ENCODE measurements around the gene UNC79. TPM values are rescaled to one million over a fixed set of nuclear protein-coding genes. Genes with fewer than 3 reads are reported as not detected.

UNC79 gene
- total RNA-seq, 4 donors from 2014 or later = not detected

- Histone ChIP-seq H3K27ac (no peak overlapping the region), H3K4me1 (no peaks in the 10 kb centered on the region), H3K4me3 (no peak overlapping the region), H3K9me3 (no peaks in the 10 kb centered on the region), H3K27me3 (no peaks in the 10 kb centered on the region), H3K36me3 (no peaks in the 10 kb centered on the region)
- peak in 1 of 3 donors; percentile 31 for DNase-seq
- TF ChIP-seq CTCF (IDR thresholded peaks at IDR 0.05) = no peak
- no peak for TF ChIP-seq POLR2A (IDR thresholded peaks at IDR 0.05)
Observed at GRCh38 chr14:93734086-93734822, 303.5 kb downstream of the UNC79 start.

GRCh38 chr14:93735206-93735605 is 304.5 kb downstream of the UNC79 start:
- peak in 1 of 3 donors; percentile 13 for DNase-seq
- no peaks in the 10 kb centered on the region for H3K27me3 ChIP-seq
- no peaks in the 10 kb centered on the region for H3K4me1 ChIP-seq
- H3K9me3 ChIP-seq = no peaks in the 10 kb centered on the region
- TF ChIP-seq CTCF (IDR thresholded peaks at IDR 0.05) (no peak), POLR2A (IDR thresholded peaks at IDR 0.05) (no peak)
- H3K4me3 ChIP-seq = no peak overlapping the region
- no peaks in the 10 kb centered on the region for H3K36me3 ChIP-seq
- no peak overlapping the region for H3K27ac ChIP-seq

GRCh38 chr14:93736378-93737014 is 305.8 kb downstream of the UNC79 start:
- Histone ChIP-seq H3K36me3 (no peaks in the 10 kb centered on the region), H3K4me1 (no peaks in the 10 kb centered on the region), H3K27me3 (no peaks in the 10 kb centered on the region), H3K27ac (no peak overlapping the region), H3K9me3 (no peaks in the 10 kb centered on the region), H3K4me3 (no peak overlapping the region)
- no peak for DNase-seq
- TF ChIP-seq POLR2A (IDR thresholded peaks at IDR 0.05) = no peak
- no peak for TF ChIP-seq CTCF (IDR thresholded peaks at IDR 0.05)

GRCh38 chr14:93737634-93738033 is 306.9 kb downstream of the UNC79 start:
- H3K4me3 ChIP-seq = no peak overlapping the region
- no peak for DNase-seq
- TF ChIP-seq CTCF (IDR thresholded peaks at IDR 0.05) (no peak), POLR2A (IDR thresholded peaks at IDR 0.05) (no peak)
- no peaks in the 10 kb centered on the region for H3K27me3 ChIP-seq
- no peaks in the 10 kb centered on the region for H3K4me1 ChIP-seq
- H3K9me3 ChIP-seq = no peaks in the 10 kb centered on the region
- H3K36me3 ChIP-seq = no peaks in the 10 kb centered on the region
- no peak overlapping the region for H3K27ac ChIP-seq

GRCh38 chr14:93741556-93742230 is 311.0 kb downstream of the UNC79 start:
- Histone ChIP-seq H3K4me3 (no peak overlapping the region), H3K4me1 (no peaks in the 10 kb centered on the region), H3K36me3 (no peaks in the 10 kb centered on the region), H3K9me3 (no peaks in the 10 kb centered on the region), H3K27me3 (no peaks in the 10 kb centered on the region), H3K27ac (no peak overlapping the region)
- TF ChIP-seq POLR2A (IDR thresholded peaks at IDR 0.05) (no peak), CTCF (IDR thresholded peaks at IDR 0.05) (no peak)
- no peak for DNase-seq

All from Peyer's patch (tissue), 4 donors.